SK-N-SH (cell line): ENCODE measurements around the gene CADPS2. TPM values are rescaled to one million over a fixed set of nuclear protein-coding genes. Genes with fewer than 3 reads are reported as not detected.

Experiments used
- CTCF ChIA-PET: fragments of 300-600, 350-600 bp; formaldehyde crosslinking; extraction: SDS; loops from one replicate; lab custom pipeline; 2021; lab: Yijun Ruan, JAX
- POLR2A ChIA-PET: fragments of 350-600 bp; sonication (Branson Sonifier 250); formaldehyde crosslinking; extraction: SDS; loops from one replicate; lab custom pipeline; 2020; ENCODE audit warnings: antibody characterized with exemption, inconsistent platforms; lab: Yijun Ruan, JAX
- DNase-seq: peaks from one replicate; pipeline ENCODE4 v3.0.0; 2012
- H2AFZ ChIP-seq: fragments of 200-600 bp; sonication (generic); 2 replicates; pipeline ENCODE4 v1.8.1; 2016; ENCODE audit warnings: antibody characterized with exemption, mild to moderate bottlenecking, low read depth
- H3F3A ChIP-seq: fragments of 200-600 bp; sonication (generic); replicated peaks from 2 replicates; pipeline ENCODE3; 2016; ENCODE audit warnings: antibody characterized with exemption, mild to moderate bottlenecking; ENCODE audit not compliant: insufficient read depth
- H3K27ac ChIP-seq, 2 experiments: fragments of 200-500 bp in 1 of 2; fragments of 200-600 bp in 1 of 2; sonication (Bioruptor generic) in 1 of 2; sonication (generic), shearing (Covaris generic) in 1 of 2; 2 replicates each; pipeline versions ENCODE4 v1.5.1 to v1.6.1; 2014 to 2016; ENCODE audit warnings: low read depth in 2 of 2, inconsistent platforms in 1 of 2, low read length in 1 of 2, mild to moderate bottlenecking in 1 of 2, mixed read lengths in 1 of 2
- H3K27me3 ChIP-seq: fragments of 200-600 bp; sonication (generic), shearing (Covaris generic); 2 replicates; pipeline ENCODE4 v1.6.1; 2016; ENCODE audit warnings: mixed run types; ENCODE audit not compliant: insufficient read depth
- H3K36me3 ChIP-seq, 2 experiments: fragments of 200-500 bp in 1 of 2; fragments of 200-600 bp in 1 of 2; sonication (Bioruptor generic) in 1 of 2; sonication (generic) in 1 of 2; replicated peaks in 1 of 2; 2 replicates each; pipeline versions ENCODE3 to v1.5.1; 2014 to 2016; ENCODE audit warnings: low read length in 1 of 2, mild to moderate bottlenecking in 1 of 2; ENCODE audit not compliant: insufficient read depth in 2 of 2, control insufficient read depth in 1 of 2
- H3K4me1 ChIP-seq, 2 experiments: fragments of 200-500 bp in 1 of 2; fragments of 200-600 bp in 1 of 2; sonication (Bioruptor generic) in 1 of 2; sonication (generic), shearing (Covaris generic) in 1 of 2; 2 replicates each; pipeline versions ENCODE4 v1.5.1 to v1.6.1; 2014 to 2016; ENCODE audit warnings: low read depth in 1 of 2, low read length in 1 of 2, mixed run types in 1 of 2; ENCODE audit not compliant: insufficient read depth in 2 of 2, control insufficient read depth in 1 of 2
- H3K4me2 ChIP-seq: fragments of 200-600 bp; sonication (generic), shearing (Covaris generic); 2 replicates; pipeline ENCODE4 v1.6.1; 2017; ENCODE audit warnings: mixed run types
- H3K4me3 ChIP-seq, 2 experiments: fragments of 200-500 bp in 1 of 2; fragments of 200-600 bp in 1 of 2; sonication (Bioruptor generic) in 1 of 2; sonication (generic), shearing (Covaris generic) in 1 of 2; 2 replicates each; pipeline versions ENCODE4 v1.5.1 to v1.8.1; 2014 to 2016; ENCODE audit warnings: low read depth in 2 of 2, inconsistent platforms in 1 of 2, low read length in 1 of 2, mild to moderate bottlenecking in 1 of 2, mixed read lengths in 1 of 2, moderate library complexity in 1 of 2
- H3K79me2 ChIP-seq: fragments of 200-600 bp; sonication (generic); 2 replicates; pipeline ENCODE4 v1.8.1; 2017; ENCODE audit warnings: mild to moderate bottlenecking; ENCODE audit not compliant: insufficient read depth
- H3K9ac ChIP-seq: fragments of 200-600 bp; sonication (generic); 2 replicates; pipeline ENCODE4 v1.6.1; 2017; ENCODE audit warnings: mixed run types
- H3K9me2 ChIP-seq: fragments of 200-600 bp; sonication (generic); 2 replicates; pipeline ENCODE4 v1.6.1; 2017; ENCODE audit warnings: mixed run types
- H3K9me3 ChIP-seq: fragments of 200-600 bp; sonication (generic); 2 replicates; pipeline ENCODE4 v1.6.1; 2017; ENCODE audit warnings: mixed run types, mild to moderate bottlenecking, moderate library complexity
- H4K20me1 ChIP-seq: fragments of 200-600 bp; sonication (generic); 2 replicates; pipeline ENCODE4 v1.6.1; 2017; ENCODE audit warnings: mild to moderate bottlenecking, mixed run types; ENCODE audit not compliant: insufficient read depth
- CHD2 ChIP-seq: fragments of 150-350 bp; IDR thresholded peaks from 2 replicates; pipeline ENCODE4 v1.6.1; 2018; ENCODE audit warnings: low read length; ENCODE audit not compliant: partially characterized antibody
- MEF2A ChIP-seq: IDR thresholded peaks from 2 replicates; pipeline ENCODE4 v1.4.0; 2012; ENCODE audit warnings: low read depth, borderline replicate concordance
- NFIC ChIP-seq: IDR thresholded peaks from 2 replicates; pipeline ENCODE4 v1.4.0; 2012; ENCODE audit warnings: borderline replicate concordance
- POLR2AphosphoS5 ChIP-seq: IDR thresholded peaks from 2 replicates; pipeline ENCODE4 v1.6.1; 2012; ENCODE audit warnings: low read depth, low read length
- RAD21 ChIP-seq: IDR thresholded peaks from 2 replicates; pipeline ENCODE4 v1.6.1; 2012; ENCODE audit warnings: mild to moderate bottlenecking, low read length
- RCOR1 ChIP-seq: fragments of 150-350 bp; IDR thresholded peaks from 2 replicates; pipeline ENCODE4 v1.6.1; 2017; ENCODE audit warnings: antibody characterized with exemption, low read length
- RXRA ChIP-seq: IDR thresholded peaks from 2 replicates; pipeline ENCODE4 v1.4.0; 2012; ENCODE audit warnings: low read depth, mild to moderate bottlenecking, borderline replicate concordance
- SMC3 ChIP-seq: IDR thresholded peaks from 2 replicates; pipeline ENCODE4 v1.6.1; 2012; ENCODE audit warnings: low read depth, low read length, improper control_type of control experiment
- TAF1 ChIP-seq: IDR thresholded peaks from 2 replicates; pipeline ENCODE4 v1.6.1; 2012; ENCODE audit warnings: low read depth, mild to moderate bottlenecking, low read length, moderate library complexity, borderline replicate concordance
- TCF12 ChIP-seq: IDR thresholded peaks from 2 replicates; pipeline ENCODE4 v1.4.0; 2012
- WGBS: methylation state at CpG from one replicate; pipeline ENCODE4 v1.1.6; 2017; ENCODE audit warnings: low lambda C conversion rate; 5-methylcytosine and 5-hydroxymethylcytosine counted together
- polyA plus RNA-seq, 3 experiments: library from polyadenylated mRNA; depleted of rRNA; stranded (reverse); fragments of >200 nt; gene quantifications; 2 replicates each; pipeline ENCODE4 v1.2.3, GENCODE V29; 2012
- TF ChIP-seq, protein P1 (sequence below): IDR thresholded peaks from 2 replicates; pipeline ENCODE4 v1.4.0; 2012; ENCODE audit warnings: low read depth, borderline replicate concordance
- TF ChIP-seq, protein P2 (sequence below): fragments of 200-600 bp; sonication (generic); IDR thresholded peaks from 2 replicates; pipeline ENCODE4 v1.6.1; 2017; ENCODE audit warnings: antibody characterized with exemption, mild to moderate bottlenecking, moderate library complexity
- TF ChIP-seq, protein P3 (sequence below): fragments of 150-350 bp; IDR thresholded peaks from 2 replicates; pipeline ENCODE4 v1.6.1; 2017; ENCODE audit warnings: antibody characterized with exemption, low read length, low read depth, borderline replicate concordance
- TF ChIP-seq, protein P4 (sequence below): fragments of 150-350 bp; IDR thresholded peaks from 2 replicates; pipeline ENCODE4 v1.6.1; 2016; ENCODE audit warnings: mild to moderate bottlenecking, low read depth, low read length

The CADPS2 gene
- polyA plus RNA-seq, 1 of the 3 experiments (the other 2 are of a cell fraction) = 0.05 TPM

DNA sequence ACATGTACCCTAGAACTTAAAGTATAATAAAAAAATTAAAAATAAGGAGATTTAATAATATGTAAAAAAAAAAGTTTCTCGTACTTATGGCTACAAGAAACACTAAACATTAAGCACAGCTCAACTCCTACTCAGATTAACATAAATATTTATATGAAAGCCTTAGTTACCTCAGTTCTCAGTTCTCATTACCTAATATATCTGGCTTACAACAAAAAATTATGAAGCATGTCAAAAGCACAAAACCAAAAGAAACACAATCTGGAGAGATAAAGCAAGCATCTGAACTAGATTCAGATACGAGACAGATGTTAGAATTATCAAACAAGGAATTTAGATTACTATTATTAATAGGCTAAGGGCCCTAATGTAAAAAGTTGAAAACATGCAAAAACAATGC, 227.4 kb downstream of the CADPS2 start (continued):
- TF ChIP-seq, protein P1, sequence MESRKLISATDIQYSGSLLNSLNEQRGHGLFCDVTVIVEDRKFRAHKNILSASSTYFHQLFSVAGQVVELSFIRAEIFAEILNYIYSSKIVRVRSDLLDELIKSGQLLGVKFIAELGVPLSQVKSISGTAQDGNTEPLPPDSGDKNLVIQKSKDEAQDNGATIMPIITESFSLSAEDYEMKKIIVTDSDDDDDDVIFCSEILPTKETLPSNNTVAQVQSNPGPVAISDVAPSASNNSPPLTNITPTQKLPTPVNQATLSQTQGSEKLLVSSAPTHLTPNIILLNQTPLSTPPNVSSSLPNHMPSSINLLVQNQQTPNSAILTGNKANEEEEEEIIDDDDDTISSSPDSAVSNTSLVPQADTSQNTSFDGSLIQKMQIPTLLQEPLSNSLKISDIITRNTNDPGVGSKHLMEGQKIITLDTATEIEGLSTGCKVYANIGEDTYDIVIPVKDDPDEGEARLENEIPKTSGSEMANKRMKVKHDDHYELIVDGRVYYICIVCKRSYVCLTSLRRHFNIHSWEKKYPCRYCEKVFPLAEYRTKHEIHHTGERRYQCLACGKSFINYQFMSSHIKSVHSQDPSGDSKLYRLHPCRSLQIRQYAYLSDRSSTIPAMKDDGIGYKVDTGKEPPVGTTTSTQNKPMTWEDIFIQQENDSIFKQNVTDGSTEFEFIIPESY = no peak

DNA sequence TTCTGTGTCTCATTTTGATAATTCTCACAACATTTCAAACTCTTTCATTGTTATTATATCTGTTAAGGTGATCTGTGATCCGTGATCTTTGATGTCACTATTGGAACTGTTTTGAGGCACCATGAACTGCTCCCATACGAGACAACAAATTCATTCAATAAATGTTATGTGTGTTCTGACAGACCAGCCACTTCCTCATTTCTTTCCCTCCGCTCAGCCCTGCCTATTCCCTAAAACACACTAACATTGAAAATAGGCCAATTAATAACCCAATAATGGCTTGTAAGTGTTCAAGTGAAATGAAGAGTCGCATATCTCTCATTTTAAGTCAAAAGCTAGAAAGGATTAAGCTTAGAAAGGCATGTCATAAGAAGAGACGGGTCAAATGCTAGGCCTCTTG, 232.6 kb downstream of the CADPS2 start:
- under 1% methylated on average over 5 of the region's 5 CpGs for WGBS
- no peak overlapping the region for H3K4me3 ChIP-seq
- H4K20me1 ChIP-seq = no peaks in the 10 kb centered on the region
- no peaks in the 10 kb centered on the region; the same call in 1 of the 2 replicates for H3K27me3 ChIP-seq
- no peaks in the 10 kb centered on the region for H3F3A ChIP-seq
- no peaks in the 10 kb centered on the region for H3K9me2 ChIP-seq
- ChIA-PET CTCF (interaction anchor here (1.2 kb wide), 1 partner anchor 12 kb away, joined by 3 read pairs; no protein-coding TSS in a partner anchor), POLR2A (no interaction called here)
- TF ChIP-seq NFIC (no peak), POLR2AphosphoS5 (no peak), RAD21 (no peak), TAF1 (no peak), RCOR1 (no peak)
- TF ChIP-seq, protein P2, sequence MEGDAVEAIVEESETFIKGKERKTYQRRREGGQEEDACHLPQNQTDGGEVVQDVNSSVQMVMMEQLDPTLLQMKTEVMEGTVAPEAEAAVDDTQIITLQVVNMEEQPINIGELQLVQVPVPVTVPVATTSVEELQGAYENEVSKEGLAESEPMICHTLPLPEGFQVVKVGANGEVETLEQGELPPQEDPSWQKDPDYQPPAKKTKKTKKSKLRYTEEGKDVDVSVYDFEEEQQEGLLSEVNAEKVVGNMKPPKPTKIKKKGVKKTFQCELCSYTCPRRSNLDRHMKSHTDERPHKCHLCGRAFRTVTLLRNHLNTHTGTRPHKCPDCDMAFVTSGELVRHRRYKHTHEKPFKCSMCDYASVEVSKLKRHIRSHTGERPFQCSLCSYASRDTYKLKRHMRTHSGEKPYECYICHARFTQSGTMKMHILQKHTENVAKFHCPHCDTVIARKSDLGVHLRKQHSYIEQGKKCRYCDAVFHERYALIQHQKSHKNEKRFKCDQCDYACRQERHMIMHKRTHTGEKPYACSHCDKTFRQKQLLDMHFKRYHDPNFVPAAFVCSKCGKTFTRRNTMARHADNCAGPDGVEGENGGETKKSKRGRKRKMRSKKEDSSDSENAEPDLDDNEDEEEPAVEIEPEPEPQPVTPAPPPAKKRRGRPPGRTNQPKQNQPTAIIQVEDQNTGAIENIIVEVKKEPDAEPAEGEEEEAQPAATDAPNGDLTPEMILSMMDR = no peak
- TF ChIP-seq, protein P1 = no peak
- H2AFZ ChIP-seq = no peak overlapping the region
- H3K4me2 ChIP-seq = no peak overlapping the region
- H3K4me1 ChIP-seq = no peaks in the 10 kb centered on the region; a peak in 1 of 4 replicates
- H3K9ac ChIP-seq = no peak overlapping the region
- H3K36me3 ChIP-seq = no peaks in the 10 kb centered on the region
- H3K9me3 ChIP-seq = no peaks in the 10 kb centered on the region
- no peak for DNase-seq
- H3K27ac ChIP-seq = no peak overlapping the region
- no peaks in the 10 kb centered on the region for H3K79me2 ChIP-seq

DNA sequence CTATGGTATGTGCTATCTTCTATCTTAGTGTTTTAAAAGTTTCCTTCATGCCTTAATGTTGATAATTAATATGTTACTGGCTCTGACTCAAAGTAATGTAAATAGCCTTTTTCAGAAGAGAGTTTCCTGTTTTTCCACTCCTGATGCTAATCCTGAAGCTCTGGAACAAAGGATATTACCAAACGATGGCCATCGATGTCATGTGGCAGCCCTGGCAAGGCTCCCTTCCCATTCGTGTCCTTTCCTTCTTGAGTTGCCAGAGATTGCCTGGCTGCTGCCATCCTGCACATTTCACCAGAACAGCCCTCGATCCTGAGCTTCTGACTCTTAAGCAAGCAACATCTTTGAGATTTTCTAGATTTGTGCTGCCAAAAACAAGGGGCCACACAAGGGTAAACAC, 233.4 kb downstream of the CADPS2 start:
- Histone ChIP-seq H3K4me2 (no peak overlapping the region), H4K20me1 (no peaks in the 10 kb centered on the region), H3K9ac (no peak overlapping the region), H3K27ac (no peak overlapping the region), H3K9me2 (no peaks in the 10 kb centered on the region), H3K36me3 (no peaks in the 10 kb centered on the region), H3K27me3 (no peaks in the 10 kb centered on the region; the same call in 1 of the 2 replicates), H3K9me3 (no peaks in the 10 kb centered on the region), H3K79me2 (no peaks in the 10 kb centered on the region), H3K4me3 (no peak overlapping the region), H3F3A (no peaks in the 10 kb centered on the region), H2AFZ (no peak overlapping the region), H3K4me1 (no peaks in the 10 kb centered on the region; a peak in 1 of 4 replicates)
- ChIA-PET POLR2A (no interaction called here), CTCF (interaction anchor here (1.2 kb wide), 1 partner anchor 11 kb away, joined by 3 read pairs; no protein-coding TSS in a partner anchor)
- no peak for DNase-seq
- WGBS = 0% methylated on average over 4 of the region's 4 CpGs
- TF ChIP-seq, protein P3, sequence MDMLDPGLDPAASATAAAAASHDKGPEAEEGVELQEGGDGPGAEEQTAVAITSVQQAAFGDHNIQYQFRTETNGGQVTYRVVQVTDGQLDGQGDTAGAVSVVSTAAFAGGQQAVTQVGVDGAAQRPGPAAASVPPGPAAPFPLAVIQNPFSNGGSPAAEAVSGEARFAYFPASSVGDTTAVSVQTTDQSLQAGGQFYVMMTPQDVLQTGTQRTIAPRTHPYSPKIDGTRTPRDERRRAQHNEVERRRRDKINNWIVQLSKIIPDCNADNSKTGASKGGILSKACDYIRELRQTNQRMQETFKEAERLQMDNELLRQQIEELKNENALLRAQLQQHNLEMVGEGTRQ = no peak
- TF ChIP-seq, protein P4, sequence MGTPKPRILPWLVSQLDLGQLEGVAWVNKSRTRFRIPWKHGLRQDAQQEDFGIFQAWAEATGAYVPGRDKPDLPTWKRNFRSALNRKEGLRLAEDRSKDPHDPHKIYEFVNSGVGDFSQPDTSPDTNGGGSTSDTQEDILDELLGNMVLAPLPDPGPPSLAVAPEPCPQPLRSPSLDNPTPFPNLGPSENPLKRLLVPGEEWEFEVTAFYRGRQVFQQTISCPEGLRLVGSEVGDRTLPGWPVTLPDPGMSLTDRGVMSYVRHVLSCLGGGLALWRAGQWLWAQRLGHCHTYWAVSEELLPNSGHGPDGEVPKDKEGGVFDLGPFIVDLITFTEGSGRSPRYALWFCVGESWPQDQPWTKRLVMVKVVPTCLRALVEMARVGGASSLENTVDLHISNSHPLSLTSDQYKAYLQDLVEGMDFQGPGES = no peak
- no peak for TF ChIP-seq RXRA
- no peak for TF ChIP-seq SMC3
- TF ChIP-seq POLR2AphosphoS5 = no peak
- TF ChIP-seq TCF12 = no peak
- TF ChIP-seq, protein P2 = no peak
- TF ChIP-seq MEF2A = no peak
- TF ChIP-seq CHD2 = no peak
